ENCODE results near the gene ZFP36L2. TPM values are rescaled to one million over a fixed set of nuclear protein-coding genes. Genes with fewer than 3 reads are reported as not detected.

The ZFP36L2 gene
- total and polyA plus RNA-seq, 2 experiments from 2014 or later = 37.9 to 38.4 TPM

DNA sequence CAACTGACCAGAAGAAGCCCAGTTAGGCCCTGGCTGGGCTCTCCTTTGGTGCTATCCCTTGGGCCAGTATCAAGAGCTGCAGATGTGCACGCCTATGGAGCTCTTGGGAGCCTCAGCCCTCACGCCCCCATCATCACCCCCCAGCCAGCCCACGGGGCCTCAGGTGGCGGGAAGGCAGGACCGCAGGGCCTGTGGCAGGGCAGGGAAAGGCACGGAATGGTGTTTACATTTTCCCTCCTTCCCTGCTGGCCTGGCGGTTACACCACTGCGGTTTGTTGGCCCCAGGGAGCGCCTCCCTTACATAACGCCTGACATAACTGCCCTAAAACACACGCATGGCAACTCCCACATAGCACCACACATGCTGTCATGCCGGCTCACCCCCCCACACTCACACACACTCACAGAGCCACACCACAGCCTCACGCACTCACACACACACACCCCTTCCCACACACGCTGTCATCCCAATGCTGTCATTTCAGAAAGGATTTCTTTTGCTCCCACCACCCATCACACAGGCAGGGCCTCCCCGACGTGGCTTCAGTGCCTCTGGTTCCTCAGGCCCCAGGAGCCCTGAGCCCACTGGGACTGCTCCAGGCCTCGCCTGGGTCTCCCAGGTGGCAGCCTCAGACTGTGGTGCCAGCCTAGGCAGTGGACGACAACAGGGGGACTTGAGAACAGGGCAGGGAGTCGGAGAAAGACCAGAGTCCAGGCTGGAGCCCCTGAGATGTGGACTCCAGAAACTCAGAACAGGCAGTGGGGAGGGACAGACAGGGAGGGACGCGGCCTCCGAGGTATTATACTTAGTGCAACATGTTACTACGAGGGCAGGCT, 15.7 kb downstream of the ZFP36L2 start (continued):
- TF ChIP-seq, protein P1, sequence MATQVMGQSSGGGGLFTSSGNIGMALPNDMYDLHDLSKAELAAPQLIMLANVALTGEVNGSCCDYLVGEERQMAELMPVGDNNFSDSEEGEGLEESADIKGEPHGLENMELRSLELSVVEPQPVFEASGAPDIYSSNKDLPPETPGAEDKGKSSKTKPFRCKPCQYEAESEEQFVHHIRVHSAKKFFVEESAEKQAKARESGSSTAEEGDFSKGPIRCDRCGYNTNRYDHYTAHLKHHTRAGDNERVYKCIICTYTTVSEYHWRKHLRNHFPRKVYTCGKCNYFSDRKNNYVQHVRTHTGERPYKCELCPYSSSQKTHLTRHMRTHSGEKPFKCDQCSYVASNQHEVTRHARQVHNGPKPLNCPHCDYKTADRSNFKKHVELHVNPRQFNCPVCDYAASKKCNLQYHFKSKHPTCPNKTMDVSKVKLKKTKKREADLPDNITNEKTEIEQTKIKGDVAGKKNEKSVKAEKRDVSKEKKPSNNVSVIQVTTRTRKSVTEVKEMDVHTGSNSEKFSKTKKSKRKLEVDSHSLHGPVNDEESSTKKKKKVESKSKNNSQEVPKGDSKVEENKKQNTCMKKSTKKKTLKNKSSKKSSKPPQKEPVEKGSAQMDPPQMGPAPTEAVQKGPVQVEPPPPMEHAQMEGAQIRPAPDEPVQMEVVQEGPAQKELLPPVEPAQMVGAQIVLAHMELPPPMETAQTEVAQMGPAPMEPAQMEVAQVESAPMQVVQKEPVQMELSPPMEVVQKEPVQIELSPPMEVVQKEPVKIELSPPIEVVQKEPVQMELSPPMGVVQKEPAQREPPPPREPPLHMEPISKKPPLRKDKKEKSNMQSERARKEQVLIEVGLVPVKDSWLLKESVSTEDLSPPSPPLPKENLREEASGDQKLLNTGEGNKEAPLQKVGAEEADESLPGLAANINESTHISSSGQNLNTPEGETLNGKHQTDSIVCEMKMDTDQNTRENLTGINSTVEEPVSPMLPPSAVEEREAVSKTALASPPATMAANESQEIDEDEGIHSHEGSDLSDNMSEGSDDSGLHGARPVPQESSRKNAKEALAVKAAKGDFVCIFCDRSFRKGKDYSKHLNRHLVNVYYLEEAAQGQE (IDR thresholded peaks at IDR 0.05; ENCODE audit: unreplicated experiment) = no peak

DNA sequence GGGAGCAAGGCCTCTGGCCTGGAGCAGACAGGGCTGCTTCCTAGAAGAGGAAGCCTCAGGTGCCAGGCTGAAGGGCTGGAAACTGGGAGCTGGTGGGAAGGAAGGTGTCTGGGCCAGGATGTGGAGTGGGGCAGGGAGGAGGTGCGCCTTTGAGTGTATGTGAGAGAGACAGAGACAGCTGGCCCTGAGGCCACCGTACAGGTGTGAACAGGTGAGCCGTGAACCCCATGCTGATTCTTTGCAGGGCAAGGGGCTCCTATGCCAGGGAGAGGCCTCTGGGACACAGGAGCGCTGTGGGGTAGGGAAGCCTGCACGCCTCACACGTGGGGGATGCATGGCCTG, 16.3 kb downstream of the ZFP36L2 start:
- Histone ChIP-seq H3K27ac (ENCODE audit: low read depth) (no peak overlapping the region), H3K36me3 (ENCODE audit: insufficient read depth) (no peaks in the 10 kb centered on the region), H3K27me3 (ENCODE audit: insufficient read depth) (no peaks in the 10 kb centered on the region), H3K4me2 (no peak overlapping the region), H3K4me1 (ENCODE audit: insufficient read depth) (peaks cover 25% of the 10 kb centered on the region), H3F3A (replicated peaks; ENCODE audit: low read depth) (peaks cover 8% of the 10 kb centered on the region; the same call in 1 of the 2 replicates), H3K4me3 (no peak overlapping the region), H3K9me2 (ENCODE audit: insufficient read depth) (no peaks in the 10 kb centered on the region), H4K20me1 (replicated peaks; ENCODE audit: insufficient read depth) (no peaks in the 10 kb centered on the region), H2AFZ (no peak overlapping the region), H3K79me2 (replicated peaks; ENCODE audit: insufficient read depth) (no peaks in the 10 kb centered on the region)
- Mint-ChIP-seq H3K4me1 (peaks cover 30% of the 10 kb centered on the region), H3K27ac (no peak overlapping the region), H3K36me3 (ENCODE audit: low read depth) (no peaks in the 10 kb centered on the region), H3K4me3 (no peak overlapping the region), H3K27me3 (ENCODE audit: insufficient read depth, low read depth, poor library complexity) (peaks cover 10% of the 10 kb centered on the region), H3K9me3 (no peaks in the 10 kb centered on the region)
- no peak for DNase-seq (ENCODE audit: low spot score)
- ATAC-seq = no peak
- TF ChIP-seq POLR2AphosphoS5 (IDR thresholded peaks at IDR 0.05; ENCODE audit: low read depth) (no peak), ZNF331 (CRISPR knock-in tag; IDR thresholded peaks at IDR 0.05; ENCODE audit: low read depth) (no peak), STAT1 (IDR thresholded peaks at IDR 0.05; ENCODE audit: unreplicated experiment) (no peak), EZH2 (IDR thresholded peaks at IDR 0.05; ENCODE audit: low read depth, unreplicated experiment) (no peak), CREB1 (CRISPR knock-in tag; IDR thresholded peaks at IDR 0.05; ENCODE audit: low read depth) (no peak), EZH2phosphoT487 (IDR thresholded peaks at IDR 0.05; ENCODE audit: unreplicated experiment) (no peak), JUNB (IDR thresholded peaks at IDR 0.05; ENCODE audit: unreplicated experiment) (no peak)
- TF ChIP-seq, protein P2, sequence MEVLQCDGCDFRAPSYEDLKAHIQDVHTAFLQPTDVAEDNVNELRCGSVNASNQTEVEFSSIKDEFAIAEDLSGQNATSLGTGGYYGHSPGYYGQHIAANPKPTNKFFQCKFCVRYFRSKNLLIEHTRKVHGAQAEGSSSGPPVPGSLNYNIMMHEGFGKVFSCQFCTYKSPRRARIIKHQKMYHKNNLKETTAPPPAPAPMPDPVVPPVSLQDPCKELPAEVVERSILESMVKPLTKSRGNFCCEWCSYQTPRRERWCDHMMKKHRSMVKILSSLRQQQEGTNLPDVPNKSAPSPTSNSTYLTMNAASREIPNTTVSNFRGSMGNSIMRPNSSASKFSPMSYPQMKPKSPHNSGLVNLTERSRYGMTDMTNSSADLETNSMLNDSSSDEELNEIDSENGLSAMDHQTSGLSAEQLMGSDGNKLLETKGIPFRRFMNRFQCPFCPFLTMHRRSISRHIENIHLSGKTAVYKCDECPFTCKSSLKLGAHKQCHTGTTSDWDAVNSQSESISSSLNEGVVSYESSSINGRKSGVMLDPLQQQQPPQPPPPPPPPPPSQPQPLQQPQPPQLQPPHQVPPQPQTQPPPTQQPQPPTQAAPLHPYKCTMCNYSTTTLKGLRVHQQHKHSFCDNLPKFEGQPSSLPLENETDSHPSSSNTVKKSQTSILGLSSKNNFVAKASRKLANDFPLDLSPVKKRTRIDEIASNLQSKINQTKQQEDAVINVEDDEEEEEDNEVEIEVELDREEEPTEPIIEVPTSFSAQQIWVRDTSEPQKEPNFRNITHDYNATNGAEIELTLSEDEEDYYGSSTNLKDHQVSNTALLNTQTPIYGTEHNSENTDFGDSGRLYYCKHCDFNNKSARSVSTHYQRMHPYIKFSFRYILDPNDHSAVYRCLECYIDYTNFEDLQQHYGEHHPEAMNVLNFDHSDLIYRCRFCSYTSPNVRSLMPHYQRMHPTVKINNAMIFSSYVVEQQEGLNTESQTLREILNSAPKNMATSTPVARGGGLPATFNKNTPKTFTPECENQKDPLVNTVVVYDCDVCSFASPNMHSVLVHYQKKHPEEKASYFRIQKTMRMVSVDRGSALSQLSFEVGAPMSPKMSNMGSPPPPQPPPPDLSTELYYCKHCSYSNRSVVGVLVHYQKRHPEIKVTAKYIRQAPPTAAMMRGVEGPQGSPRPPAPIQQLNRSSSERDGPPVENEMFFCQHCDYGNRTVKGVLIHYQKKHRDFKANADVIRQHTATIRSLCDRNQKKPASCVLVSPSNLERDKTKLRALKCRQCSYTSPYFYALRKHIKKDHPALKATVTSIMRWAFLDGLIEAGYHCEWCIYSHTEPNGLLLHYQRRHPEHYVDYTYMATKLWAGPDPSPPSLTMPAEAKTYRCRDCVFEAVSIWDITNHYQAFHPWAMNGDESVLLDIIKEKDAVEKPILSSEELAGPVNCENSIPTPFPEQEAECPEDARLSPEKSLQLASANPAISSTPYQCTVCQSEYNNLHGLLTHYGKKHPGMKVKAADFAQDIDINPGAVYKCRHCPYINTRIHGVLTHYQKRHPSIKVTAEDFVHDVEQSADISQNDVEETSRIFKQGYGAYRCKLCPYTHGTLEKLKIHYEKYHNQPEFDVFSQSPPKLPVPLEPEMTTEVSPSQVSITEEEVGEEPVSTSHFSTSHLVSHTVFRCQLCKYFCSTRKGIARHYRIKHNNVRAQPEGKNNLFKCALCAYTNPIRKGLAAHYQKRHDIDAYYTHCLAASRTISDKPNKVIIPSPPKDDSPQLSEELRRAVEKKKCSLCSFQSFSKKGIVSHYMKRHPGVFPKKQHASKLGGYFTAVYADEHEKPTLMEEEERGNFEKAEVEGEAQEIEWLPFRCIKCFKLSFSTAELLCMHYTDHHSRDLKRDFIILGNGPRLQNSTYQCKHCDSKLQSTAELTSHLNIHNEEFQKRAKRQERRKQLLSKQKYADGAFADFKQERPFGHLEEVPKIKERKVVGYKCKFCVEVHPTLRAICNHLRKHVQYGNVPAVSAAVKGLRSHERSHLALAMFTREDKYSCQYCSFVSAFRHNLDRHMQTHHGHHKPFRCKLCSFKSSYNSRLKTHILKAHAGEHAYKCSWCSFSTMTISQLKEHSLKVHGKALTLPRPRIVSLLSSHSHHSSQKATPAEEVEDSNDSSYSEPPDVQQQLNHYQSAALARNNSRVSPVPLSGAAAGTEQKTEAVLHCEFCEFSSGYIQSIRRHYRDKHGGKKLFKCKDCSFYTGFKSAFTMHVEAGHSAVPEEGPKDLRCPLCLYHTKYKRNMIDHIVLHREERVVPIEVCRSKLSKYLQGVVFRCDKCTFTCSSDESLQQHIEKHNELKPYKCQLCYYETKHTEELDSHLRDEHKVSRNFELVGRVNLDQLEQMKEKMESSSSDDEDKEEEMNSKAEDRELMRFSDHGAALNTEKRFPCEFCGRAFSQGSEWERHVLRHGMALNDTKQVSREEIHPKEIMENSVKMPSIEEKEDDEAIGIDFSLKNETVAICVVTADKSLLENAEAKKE (CRISPR knock-in tag; IDR thresholded peaks at IDR 0.05) = no peak
- TF ChIP-seq, protein P1 (IDR thresholded peaks at IDR 0.05; ENCODE audit: unreplicated experiment) = no peak
- TF ChIP-seq, protein P3, sequence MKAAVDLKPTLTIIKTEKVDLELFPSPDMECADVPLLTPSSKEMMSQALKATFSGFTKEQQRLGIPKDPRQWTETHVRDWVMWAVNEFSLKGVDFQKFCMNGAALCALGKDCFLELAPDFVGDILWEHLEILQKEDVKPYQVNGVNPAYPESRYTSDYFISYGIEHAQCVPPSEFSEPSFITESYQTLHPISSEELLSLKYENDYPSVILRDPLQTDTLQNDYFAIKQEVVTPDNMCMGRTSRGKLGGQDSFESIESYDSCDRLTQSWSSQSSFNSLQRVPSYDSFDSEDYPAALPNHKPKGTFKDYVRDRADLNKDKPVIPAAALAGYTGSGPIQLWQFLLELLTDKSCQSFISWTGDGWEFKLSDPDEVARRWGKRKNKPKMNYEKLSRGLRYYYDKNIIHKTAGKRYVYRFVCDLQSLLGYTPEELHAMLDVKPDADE (IDR thresholded peaks at IDR 0.05) = no peak

Data from GM23338 (cell line).